ENCODE measurements around the gene POLD2. TPM values are rescaled to one million over a fixed set of nuclear protein-coding genes. Genes with fewer than 3 reads are reported as not detected.

Gene POLD2
- total RNA-seq, 1 experiment from 2014 or later = 131 TPM

- Histone ChIP-seq H2BK5ac (ENCODE audit: insufficient read length, low read length) (no peak overlapping the region), H2BK15ac (ENCODE audit: low read depth, low read length) (no peak overlapping the region), H3T11ph (ENCODE audit: low read length) (no peak overlapping the region), H3K9ac (ENCODE audit: extremely low read depth, insufficient read length, low read length) (no peak overlapping the region), H4K8ac (replicated peaks; ENCODE audit: insufficient read length, low read depth, low read length) (no peak overlapping the region), H2BK12ac (ENCODE audit: insufficient read length, low read depth, low read length) (no peak overlapping the region), H3K79me2 (ENCODE audit: insufficient read depth, low read length) (no peaks in the 10 kb centered on the region), H4K91ac (ENCODE audit: insufficient read length, low read depth, low read length) (no peak overlapping the region), H3K18ac (ENCODE audit: insufficient read length, low read depth, low read length) (no peak overlapping the region), H3K23ac (ENCODE audit: insufficient read length, low read depth, low read length) (no peak overlapping the region), H2AK5ac (ENCODE audit: insufficient read length, low read length) (no peak overlapping the region), H3K4ac (ENCODE audit: low read depth, low read length) (no peak overlapping the region), H2BK120ac (ENCODE audit: low read depth, low read length, poor library complexity, severe bottlenecking) (no peak overlapping the region), H2BK20ac (ENCODE audit: low read depth, low read length, poor library complexity, severe bottlenecking) (no peak overlapping the region), H3K4me2 (ENCODE audit: insufficient read depth, insufficient read length, low read length) (no peak overlapping the region), H4K5ac (ENCODE audit: insufficient read length, low read depth, low read length) (no peak overlapping the region), H3K9me3 (ENCODE audit: control insufficient read depth, low read depth, low read length) (no peaks in the 10 kb centered on the region), H4K20me1 (ENCODE audit: control insufficient read depth, insufficient read depth, insufficient read length) (no peaks in the 10 kb centered on the region), H3K14ac (ENCODE audit: insufficient read depth, low read length) (no peak overlapping the region), H3K23me2 (ENCODE audit: insufficient read length, low read depth, low read length, poor library complexity, severe bottlenecking) (no peaks in the 10 kb centered on the region), H3K27me3 (ENCODE audit: insufficient read depth, low read length) (no peaks in the 10 kb centered on the region; the same call in 1 of the 2 replicates), H3K4me1 (ENCODE audit: insufficient read depth, low read length) (no peaks in the 10 kb centered on the region; the same call in 1 of the 2 replicates), H3K79me1 (ENCODE audit: insufficient read depth, low read depth, low read length, poor library complexity, severe bottlenecking) (no peaks in the 10 kb centered on the region), H2AFZ (ENCODE audit: low read length) (no peak overlapping the region), H3K27ac (ENCODE audit: insufficient read length, low read depth, low read length) (no peak overlapping the region), H3K56ac (ENCODE audit: insufficient read length, low read depth, low read length) (no peak overlapping the region)
- Mint-ChIP-seq H3K36me3 (ENCODE audit: insufficient read depth in 1 of 3, low read depth in 3 of 3) (no peaks in the 10 kb centered on the region), H3K27ac (no peak overlapping the region), H3K9me3 (no peaks in the 10 kb centered on the region), H3K4me1 (peaks cover 12 to 13% of the 10 kb centered on the region in 2 experiments), H3K27me3 (ENCODE audit: low read depth) (peaks cover 14% of the 10 kb centered on the region), H3K4me3 (no peak overlapping the region)
- no peak for TF ChIP-seq CTCF (conservative IDR thresholded peaks at IDR 0.05)
- DNase-seq = no peak
- WGBS (ENCODE audit: extremely low coverage, insufficient read length, low lambda C conversion rate) = no CpG with 5 or more reads among the region's 1 CpG
Measured at GRCh38 chr7:44162785-44163395, 39.5 kb upstream of the POLD2 start.
